ENCODE data around the gene NXPH4.
A peak's percentile ranks its signal among the peaks of the same experiment; 100 is the strongest.

NXPH4 gene

DNA sequence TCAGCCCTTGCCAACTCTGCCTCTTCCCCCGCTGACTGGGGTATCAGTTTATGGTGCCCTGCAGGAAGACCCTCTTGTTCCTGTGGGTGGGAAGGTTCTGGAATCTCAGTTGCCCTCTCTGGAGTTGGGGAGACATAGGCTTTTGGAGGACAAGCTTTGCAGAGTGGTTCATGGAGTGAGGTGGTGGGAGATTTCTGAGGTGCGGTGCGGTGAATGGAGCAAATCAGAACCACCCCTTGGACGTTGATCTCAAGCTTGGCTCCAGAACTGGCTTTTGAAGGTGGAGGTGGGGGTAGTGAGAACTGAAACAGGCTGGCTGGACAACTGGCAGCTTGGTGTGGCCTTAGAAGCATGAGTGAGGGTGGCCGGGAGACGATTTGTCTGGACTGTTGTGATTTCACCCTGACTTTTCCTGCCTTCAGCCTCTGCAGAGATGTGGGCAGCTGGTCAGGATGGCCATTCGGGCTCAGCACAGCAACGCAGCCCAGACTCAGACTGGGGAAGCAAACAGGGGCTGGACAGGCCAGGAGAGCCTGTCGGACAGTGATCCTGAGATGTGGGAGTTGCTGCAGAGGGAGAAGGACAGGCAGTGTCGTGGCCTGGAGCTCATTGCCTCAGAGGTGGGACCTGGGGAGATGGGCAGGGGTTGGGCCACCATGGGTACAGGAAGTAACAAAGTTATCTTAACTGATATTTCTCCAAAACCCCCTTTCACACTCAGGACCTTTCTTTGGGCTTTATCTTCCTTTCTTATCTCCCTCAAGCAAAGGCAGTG is 14.0 kb downstream of the NXPH4 start:
- H3K4me3 ChIP-seq (ENCODE audit: low read length) = peak overlapping the region; percentile 87
- no peak for DNase-seq (ENCODE audit: low read depth)
- no peaks in the 10 kb centered on the region for H3K27me3 ChIP-seq (replicated peaks; ENCODE audit: control insufficient read depth, insufficient read depth, low read length)
- H3K9ac ChIP-seq (ENCODE audit: low read length) = peak overlapping the region; percentile 96
- peaks cover 37% of the 10 kb centered on the region for H3K36me3 ChIP-seq (ENCODE audit: control insufficient read depth, insufficient read depth, low read length, severe bottlenecking)
- H3K9me3 ChIP-seq (ENCODE audit: control insufficient read depth, low read length) = no peaks in the 10 kb centered on the region
- H3K4me1 ChIP-seq (ENCODE audit: control insufficient read depth, insufficient read depth, low read length) = peaks cover 50% of the 10 kb centered on the region

DNA sequence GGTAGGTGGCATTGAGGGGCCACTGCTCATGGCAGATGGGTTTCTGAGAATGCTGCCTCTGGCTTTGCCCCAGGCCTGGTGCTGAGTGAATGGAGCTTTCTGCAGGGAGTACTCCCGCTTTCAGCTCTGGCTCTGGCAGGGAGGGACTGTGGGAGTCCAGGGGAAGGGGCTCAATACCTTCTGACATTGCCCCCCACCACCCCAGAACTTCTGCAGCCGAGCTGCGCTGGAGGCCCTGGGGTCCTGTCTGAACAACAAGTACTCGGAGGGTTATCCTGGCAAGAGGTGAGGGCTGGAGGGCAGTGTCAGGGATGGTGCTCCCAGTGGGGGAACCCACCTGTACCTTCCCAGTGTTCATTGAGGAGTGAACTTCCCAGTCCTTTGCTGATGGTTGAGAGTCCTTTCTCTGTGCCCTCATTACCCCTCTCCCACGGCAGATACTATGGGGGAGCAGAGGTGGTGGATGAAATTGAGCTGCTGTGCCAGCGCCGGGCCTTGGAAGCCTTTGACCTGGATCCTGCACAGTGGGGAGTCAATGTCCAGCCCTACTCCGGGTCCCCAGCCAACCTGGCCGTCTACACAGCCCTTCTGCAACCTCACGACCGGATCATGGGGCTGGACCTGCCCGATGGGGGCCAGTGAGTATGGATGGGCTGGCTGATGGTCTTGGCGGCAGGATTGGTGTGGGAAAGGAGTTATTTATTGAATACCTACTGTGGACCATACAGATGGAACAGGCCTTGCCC is 14.9 kb downstream of the NXPH4 start:
- no peak for DNase-seq (ENCODE audit: low read depth)
- peak overlapping the region; percentile 87 for H3K4me3 ChIP-seq (ENCODE audit: low read length)
- no peaks in the 10 kb centered on the region for H3K9me3 ChIP-seq (ENCODE audit: control insufficient read depth, low read length)
- peaks cover 50% of the 10 kb centered on the region for H3K4me1 ChIP-seq (ENCODE audit: control insufficient read depth, insufficient read depth, low read length)
- peaks cover 37% of the 10 kb centered on the region for H3K36me3 ChIP-seq (ENCODE audit: control insufficient read depth, insufficient read depth, low read length, severe bottlenecking)
- H3K9ac ChIP-seq (ENCODE audit: low read length) = peak overlapping the region; percentile 96
- H3K27me3 ChIP-seq (replicated peaks; ENCODE audit: control insufficient read depth, insufficient read depth, low read length) = no peaks in the 10 kb centered on the region

DNA sequence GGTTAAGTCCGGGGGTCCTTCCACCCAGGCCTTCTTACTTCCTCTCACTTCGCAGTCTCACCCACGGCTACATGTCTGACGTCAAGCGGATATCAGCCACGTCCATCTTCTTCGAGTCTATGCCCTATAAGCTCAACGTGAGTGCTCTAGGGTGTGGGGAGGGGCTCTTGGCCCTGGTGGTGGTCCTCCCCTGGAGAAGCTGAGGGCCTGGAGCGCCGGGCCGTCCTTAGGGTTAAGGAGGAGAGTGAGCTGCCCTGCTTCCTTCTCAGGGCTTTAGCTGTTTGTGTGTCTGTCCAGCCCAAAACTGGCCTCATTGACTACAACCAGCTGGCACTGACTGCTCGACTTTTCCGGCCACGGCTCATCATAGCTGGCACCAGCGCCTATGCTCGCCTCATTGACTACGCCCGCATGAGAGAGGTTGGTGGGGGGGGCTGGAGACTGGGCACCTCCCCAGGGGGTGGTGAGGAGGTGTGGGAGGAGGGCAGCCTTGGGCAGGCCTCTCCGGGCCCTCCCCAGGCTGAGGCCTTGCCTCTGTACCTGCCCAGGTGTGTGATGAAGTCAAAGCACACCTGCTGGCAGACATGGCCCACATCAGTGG is 15.7 kb downstream of the NXPH4 start:
- no peaks in the 10 kb centered on the region for H3K27me3 ChIP-seq (replicated peaks; ENCODE audit: control insufficient read depth, insufficient read depth, low read length)
- DNase-seq (ENCODE audit: low read depth) = no peak
- H3K9me3 ChIP-seq (ENCODE audit: control insufficient read depth, low read length) = no peaks in the 10 kb centered on the region
- H3K9ac ChIP-seq (ENCODE audit: low read length) = peak overlapping the region; percentile 96
- H3K4me3 ChIP-seq (ENCODE audit: low read length) = peak overlapping the region; percentile 87
- H3K4me1 ChIP-seq (ENCODE audit: control insufficient read depth, insufficient read depth, low read length) = peaks cover 48% of the 10 kb centered on the region
- peaks cover 37% of the 10 kb centered on the region for H3K36me3 ChIP-seq (ENCODE audit: control insufficient read depth, insufficient read depth, low read length, severe bottlenecking)

DNA sequence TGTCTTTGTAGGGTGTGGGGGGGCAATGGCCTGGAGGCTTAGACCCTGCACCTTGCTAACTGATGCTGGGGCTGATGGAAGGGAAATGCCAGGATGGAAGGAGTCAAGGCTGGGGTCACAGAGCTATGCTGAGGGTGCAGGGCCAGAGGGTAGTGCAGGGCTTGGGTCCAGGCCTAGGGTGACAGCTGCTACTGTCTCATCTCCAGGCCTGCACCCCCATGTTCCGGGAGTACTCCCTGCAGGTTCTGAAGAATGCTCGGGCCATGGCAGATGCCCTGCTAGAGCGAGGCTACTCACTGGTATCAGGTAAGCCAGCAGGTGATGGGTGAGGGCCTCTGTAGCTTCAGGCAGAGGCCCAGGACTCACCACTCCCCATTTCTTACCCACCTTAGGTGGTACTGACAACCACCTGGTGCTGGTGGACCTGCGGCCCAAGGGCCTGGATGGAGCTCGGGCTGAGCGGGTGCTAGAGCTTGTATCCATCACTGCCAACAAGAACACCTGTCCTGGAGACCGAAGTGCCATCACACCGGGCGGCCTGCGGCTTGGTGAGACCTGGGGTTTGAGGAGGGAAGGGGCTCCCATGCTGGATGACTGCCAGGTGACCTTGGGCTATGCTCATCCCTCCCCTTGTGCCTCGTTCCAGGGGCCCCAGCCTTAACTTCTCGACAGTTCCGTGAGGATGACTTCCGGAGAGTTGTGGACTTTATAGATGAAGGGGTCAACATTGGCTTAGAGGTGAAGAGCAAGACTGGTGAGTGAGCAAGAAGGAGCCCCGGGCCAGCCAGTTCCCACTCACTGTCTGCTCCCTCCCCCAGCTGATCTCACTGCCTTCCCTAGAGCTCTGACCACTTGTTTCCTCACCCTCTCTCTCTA is 17.0 kb downstream of the NXPH4 start:
- H3K27me3 ChIP-seq (replicated peaks; ENCODE audit: control insufficient read depth, insufficient read depth, low read length) = no peaks in the 10 kb centered on the region
- peaks cover 37% of the 10 kb centered on the region for H3K36me3 ChIP-seq (ENCODE audit: control insufficient read depth, insufficient read depth, low read length, severe bottlenecking)
- no peak for DNase-seq (ENCODE audit: low read depth)
- peak overlapping the region; percentile 6 for H3K4me3 ChIP-seq (ENCODE audit: low read length)
- H3K9ac ChIP-seq (ENCODE audit: low read length) = no peak overlapping the region
- H3K4me1 ChIP-seq (ENCODE audit: control insufficient read depth, insufficient read depth, low read length) = peaks cover 47% of the 10 kb centered on the region
- no peaks in the 10 kb centered on the region for H3K9me3 ChIP-seq (ENCODE audit: control insufficient read depth, low read length)

DNA sequence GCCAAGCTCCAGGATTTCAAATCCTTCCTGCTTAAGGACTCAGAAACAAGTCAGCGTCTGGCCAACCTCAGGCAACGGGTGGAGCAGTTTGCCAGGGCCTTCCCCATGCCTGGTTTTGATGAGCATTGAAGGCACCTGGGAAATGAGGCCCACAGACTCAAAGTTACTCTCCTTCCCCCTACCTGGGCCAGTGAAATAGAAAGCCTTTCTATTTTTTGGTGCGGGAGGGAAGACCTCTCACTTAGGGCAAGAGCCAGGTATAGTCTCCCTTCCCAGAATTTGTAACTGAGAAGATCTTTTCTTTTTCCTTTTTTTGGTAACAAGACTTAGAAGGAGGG is 17.6 kb downstream of the NXPH4 start:
- H3K4me3 ChIP-seq (ENCODE audit: low read length) = peak overlapping the region; percentile 6
- no peak for DNase-seq (ENCODE audit: low read depth)
- H3K36me3 ChIP-seq (ENCODE audit: control insufficient read depth, insufficient read depth, low read length, severe bottlenecking) = peaks cover 37% of the 10 kb centered on the region
- H3K4me1 ChIP-seq (ENCODE audit: control insufficient read depth, insufficient read depth, low read length) = peaks cover 45% of the 10 kb centered on the region
- H3K9ac ChIP-seq (ENCODE audit: low read length) = no peak overlapping the region
- no peaks in the 10 kb centered on the region for H3K27me3 ChIP-seq (replicated peaks; ENCODE audit: control insufficient read depth, insufficient read depth, low read length)
- H3K9me3 ChIP-seq (ENCODE audit: control insufficient read depth, low read length) = no peaks in the 10 kb centered on the region

DNA sequence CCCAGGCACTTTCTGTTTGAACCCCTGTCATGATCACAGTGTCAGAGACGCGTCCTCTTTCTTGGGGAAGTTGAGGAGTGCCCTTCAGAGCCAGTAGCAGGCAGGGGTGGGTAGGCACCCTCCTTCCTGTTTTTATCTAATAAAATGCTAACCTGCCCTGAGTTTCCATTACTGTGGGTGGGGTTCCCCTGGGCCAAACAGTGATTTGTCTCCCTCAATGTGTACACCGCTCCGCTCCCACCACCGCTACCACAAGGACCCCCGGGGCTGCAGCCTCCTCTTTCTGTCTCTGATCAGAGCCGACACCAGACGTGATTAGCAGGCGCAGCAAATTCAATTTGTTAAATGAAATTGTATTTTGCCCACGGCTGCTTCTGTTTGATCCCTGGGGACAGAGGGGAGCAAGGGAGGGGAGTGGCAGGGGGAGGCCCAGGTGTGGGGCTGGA is 18.0 kb downstream of the NXPH4 start:
- Histone ChIP-seq H3K4me1 (ENCODE audit: control insufficient read depth, insufficient read depth, low read length) (peaks cover 45% of the 10 kb centered on the region), H3K4me3 (ENCODE audit: low read length) (no peak overlapping the region), H3K9ac (ENCODE audit: low read length) (no peak overlapping the region), H3K27me3 (replicated peaks; ENCODE audit: control insufficient read depth, insufficient read depth, low read length) (no peaks in the 10 kb centered on the region), H3K36me3 (ENCODE audit: control insufficient read depth, insufficient read depth, low read length, severe bottlenecking) (peaks cover 37% of the 10 kb centered on the region), H3K9me3 (ENCODE audit: control insufficient read depth, low read length) (no peaks in the 10 kb centered on the region)
- DNase-seq (ENCODE audit: low read depth) = no peak

DNA sequence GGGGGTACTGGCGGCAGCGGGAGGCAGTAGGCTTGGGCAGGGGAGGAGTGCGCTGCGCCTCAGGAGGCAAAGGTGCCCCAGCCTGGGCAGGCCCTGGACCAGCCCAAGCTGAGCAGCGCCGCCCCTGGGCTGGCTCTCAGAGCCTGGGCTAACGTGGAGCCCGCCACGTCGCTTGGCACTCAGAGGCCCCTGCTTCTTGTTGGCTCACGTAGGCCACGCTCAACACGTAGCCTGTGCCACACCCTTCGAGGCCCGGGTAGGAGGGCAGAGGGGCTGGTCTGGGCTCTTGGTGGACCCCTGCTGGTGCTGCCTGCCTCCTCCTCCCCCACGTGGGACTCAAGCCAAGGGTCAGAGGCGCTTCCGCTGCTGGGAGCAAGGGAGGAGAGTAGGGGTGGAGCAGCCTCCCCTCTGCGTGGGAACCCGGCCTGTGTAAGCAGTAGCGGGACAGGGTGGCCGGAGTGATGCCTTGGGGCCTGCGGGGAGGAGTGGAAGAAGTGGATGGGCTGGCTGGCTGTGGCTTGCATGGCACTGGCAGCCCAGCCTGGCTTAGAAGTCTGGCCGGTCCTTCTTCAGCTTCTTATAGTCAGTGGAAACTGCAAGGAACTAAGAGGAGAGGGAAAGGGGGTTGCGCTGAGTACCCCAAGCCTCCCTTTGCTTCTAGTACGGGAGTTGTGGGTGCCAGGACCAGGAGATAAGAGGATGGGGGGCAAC is 18.6 kb downstream of the NXPH4 start:
- H3K9me3 ChIP-seq (ENCODE audit: control insufficient read depth, low read length) = no peaks in the 10 kb centered on the region
- DNase-seq (ENCODE audit: low read depth) = no peak
- no peak overlapping the region for H3K4me3 ChIP-seq (ENCODE audit: low read length)
- peak overlapping the region; percentile 11 for H3K9ac ChIP-seq (ENCODE audit: low read length)
- peaks cover 48% of the 10 kb centered on the region for H3K4me1 ChIP-seq (ENCODE audit: control insufficient read depth, insufficient read depth, low read length)
- no peaks in the 10 kb centered on the region for H3K27me3 ChIP-seq (replicated peaks; ENCODE audit: control insufficient read depth, insufficient read depth, low read length)
- H3K36me3 ChIP-seq (ENCODE audit: control insufficient read depth, insufficient read depth, low read length, severe bottlenecking) = peaks cover 37% of the 10 kb centered on the region

DNA sequence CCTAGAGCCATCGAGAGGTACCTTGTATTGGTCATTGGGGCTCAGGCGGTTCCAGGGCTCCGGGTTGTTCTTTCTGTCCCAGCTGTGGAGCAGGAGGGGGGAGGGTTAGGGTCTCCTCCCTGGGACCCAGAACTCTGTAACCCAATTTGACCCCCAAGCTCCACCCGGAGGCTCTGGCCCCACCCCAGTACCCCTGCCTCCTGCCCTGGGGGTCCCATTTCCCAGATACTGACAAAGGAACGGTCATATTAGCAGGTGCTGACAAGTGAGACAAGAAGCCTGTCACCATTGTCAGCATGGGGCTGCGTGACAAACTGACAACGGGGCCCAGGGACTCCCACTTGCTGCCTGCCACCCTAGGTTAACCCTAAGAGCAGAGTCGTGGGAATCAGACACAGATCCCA is 19.1 kb downstream of the NXPH4 start:
- Histone ChIP-seq H3K9ac (ENCODE audit: low read length) (no peak overlapping the region), H3K9me3 (ENCODE audit: control insufficient read depth, low read length) (no peaks in the 10 kb centered on the region), H3K4me1 (ENCODE audit: control insufficient read depth, insufficient read depth, low read length) (peaks cover 47% of the 10 kb centered on the region), H3K36me3 (ENCODE audit: control insufficient read depth, insufficient read depth, low read length, severe bottlenecking) (peaks cover 37% of the 10 kb centered on the region), H3K4me3 (ENCODE audit: low read length) (no peak overlapping the region), H3K27me3 (replicated peaks; ENCODE audit: control insufficient read depth, insufficient read depth, low read length) (no peaks in the 10 kb centered on the region)
- no peak for DNase-seq (ENCODE audit: low read depth)

DNA sequence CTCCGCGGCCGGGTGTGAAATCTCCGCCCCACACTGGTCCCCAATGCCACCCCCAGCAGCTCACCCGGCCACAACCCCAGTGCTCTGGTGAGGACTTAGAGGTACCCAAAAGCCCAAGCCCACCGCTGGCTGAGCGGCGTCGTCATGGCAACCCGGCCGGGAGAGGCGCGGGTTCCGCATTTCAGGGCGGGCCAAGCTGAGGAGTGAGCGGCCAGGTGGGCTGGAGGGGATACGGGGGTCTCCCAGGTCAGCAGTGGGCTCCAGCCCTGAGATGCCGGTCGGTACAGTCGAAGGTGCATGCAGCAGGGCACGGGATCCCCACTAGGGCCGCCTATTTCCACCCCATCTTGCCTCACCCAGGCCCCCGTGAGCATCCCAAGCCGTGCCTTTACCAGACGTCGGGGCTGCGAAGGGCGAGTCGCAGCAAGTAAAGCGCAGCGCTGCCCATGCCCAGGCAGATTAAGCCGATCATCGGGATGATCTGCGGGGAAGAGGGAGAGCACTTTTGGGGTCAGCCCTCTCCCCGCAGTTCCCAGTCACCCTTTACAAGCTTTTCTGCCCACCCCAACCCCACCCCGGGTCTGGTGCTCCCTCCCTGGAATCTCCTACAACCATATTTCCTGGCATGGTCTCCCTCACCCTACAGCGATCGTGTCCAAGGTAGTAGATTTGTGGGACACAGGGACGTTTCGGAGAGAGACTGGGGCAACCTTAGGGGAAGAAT is 19.8 kb downstream of the NXPH4 start:
- no peaks in the 10 kb centered on the region for H3K9me3 ChIP-seq (ENCODE audit: control insufficient read depth, low read length)
- H3K9ac ChIP-seq (ENCODE audit: low read length) = peak overlapping the region; percentile 52
- no peak overlapping the region for H3K4me3 ChIP-seq (ENCODE audit: low read length)
- H3K4me1 ChIP-seq (ENCODE audit: control insufficient read depth, insufficient read depth, low read length) = peaks cover 47% of the 10 kb centered on the region
- H3K27me3 ChIP-seq (replicated peaks; ENCODE audit: control insufficient read depth, insufficient read depth, low read length) = no peaks in the 10 kb centered on the region
- peaks cover 34% of the 10 kb centered on the region for H3K36me3 ChIP-seq (ENCODE audit: control insufficient read depth, insufficient read depth, low read length, severe bottlenecking)
- no peak for DNase-seq (ENCODE audit: low read depth)
